GM10248 (cell line): Measurements from ENCODE around the gene GPRC5A.

Experiments used
- CTCF ChIA-PET: fragments of 300-600 bp; sonication (Branson Sonifier 250); formaldehyde crosslinking; extraction: SDS; loops from one replicate; lab custom pipeline; 2021; ENCODE audit warnings: antibody characterized with exemption; lab: Yijun Ruan, JAX
- POLR2A ChIA-PET: fragments of 350-650 bp; sonication (Branson Sonifier 250); formaldehyde crosslinking; extraction: SDS; loops from one replicate; lab custom pipeline; 2020; ENCODE audit warnings: antibody characterized with exemption; lab: Yijun Ruan, JAX
- DNase-seq: peaks from one replicate; pipeline ENCODE4 v3.0.0; 2012; ENCODE audit errors: extremely low spot score
- CTCF ChIP-seq: IDR thresholded peaks from 2 replicates; pipeline ENCODE4 v1.5.1; 2012; ENCODE audit warnings: mild to moderate bottlenecking, low read depth; ENCODE audit errors: extremely low read depth, missing control alignments, control extremely low read depth

Gene GPRC5A

GRCh38 chr12:12877153-12877768 lies 14.1 kb upstream of the GPRC5A start:
- POLR2A ChIA-PET: no interaction called here
- CTCF ChIA-PET: interaction anchor here (0.9 to 1.4 kb wide), 3 partner anchors 15 to 88 kb away, joined by 3 to 4 read pairs (median 3); no protein-coding TSS in a partner anchor
- TF ChIP-seq CTCF: no peak
- DNase-seq: no peak

- TF ChIP-seq CTCF: no peak
- ChIA-PET CTCF (interaction anchor here (0.9 to 1.4 kb wide), 3 partner anchors 14 to 89 kb away, joined by 3 to 4 read pairs (median 3); no protein-coding TSS in a partner anchor), POLR2A (no interaction called here)
- no peak for DNase-seq
Observed at GRCh38 chr12:12877781-12878455, 13.4 kb upstream of the GPRC5A start.

- POLR2A ChIA-PET: interaction anchor here (0.6 to 0.7 kb wide), 2 partner anchors 42 to 409 kb away, joined by 3 to 4 read pairs; no protein-coding TSS in a partner anchor
- no peak for DNase-seq
- no peak for TF ChIP-seq CTCF
- CTCF ChIA-PET: interaction anchor here (1.2 kb wide), 2 partner anchors 9 to 11 kb away, joined by 3 to 4 read pairs; partner anchors contain the start of gene GPRC5A
Observed at GRCh38 chr12:12880537-12880936, 10.8 kb upstream of the GPRC5A start.

- no peak for DNase-seq
- ChIA-PET POLR2A (interaction anchor here (0.6 kb wide), 1 partner anchor 408 kb away, joined by 3 read pairs; no protein-coding TSS in a partner anchor), CTCF (interaction anchor here (1.2 kb wide), 1 partner anchor 10 kb away, joined by 4 read pairs; the partner anchor contains the start of gene GPRC5A)
- TF ChIP-seq CTCF: no peak
Observed at GRCh38 chr12:12881151-12881909, 10.0 kb upstream of the GPRC5A start.

- CTCF ChIA-PET: no interaction called here
- no peak for DNase-seq
- no peak for TF ChIP-seq CTCF
- POLR2A ChIA-PET: no interaction called here
Observed at GRCh38 chr12:12882288-12882687, 9.1 kb upstream of the GPRC5A start.

GRCh38 chr12:12883369-12884001 lies 7.9 kb upstream of the GPRC5A start:
- CTCF ChIA-PET: no interaction called here
- DNase-seq: no peak
- POLR2A ChIA-PET: interaction anchor here (0.7 kb wide), 1 partner anchor 14 kb away, joined by 6 read pairs; no protein-coding TSS in a partner anchor
- no peak for TF ChIP-seq CTCF
